K562 (cell line): ENCODE data around the gene LRGUK. TPM values are rescaled to one million over a fixed set of nuclear protein-coding genes. Genes with fewer than 3 reads are reported as not detected.

Source experiments
- ATAC-seq: fragments of 200-7000 bp; cut with Tn5 transposase; 3 replicates; pipeline ENCODE4 v1.9.1; 2020; ENCODE audit warnings: moderate library complexity
- BruUV-seq: library from RNA; stranded (reverse); fragments of 400-500 nt; replicated peaks from 2 replicates; lab custom pipeline; 2021; lab: Mats Ljungman, UMichigan
- CTCF ChIA-PET: fragments of 300-600 bp; formaldehyde crosslinking; extraction: SDS; loops from one replicate; lab custom pipeline; 2021; ENCODE audit warnings: low intra/inter-chr PET ratio; lab: Yijun Ruan, JAX
- POLR2A ChIA-PET: fragments of 300-600, 350-650 bp; sonication (Branson Sonifier 250); formaldehyde crosslinking; extraction: SDS; loops from one replicate; lab custom pipeline; 2021; ENCODE audit warnings: antibody characterized with exemption, inconsistent platforms; lab: Yijun Ruan, JAX
- DNase-seq, 4 experiments: peaks; one replicate each; pipeline versions ENCODE4 v3.0.0 to v3.0.0-alpha.2; 2011 to 2018; ENCODE audit warnings: low spot score in 3 of 4, mixed read lengths in 3 of 4; ENCODE audit errors: extremely low read depth in 1 of 4
- FAIRE-seq: peaks from 2 replicates; lab custom pipeline; 2011; peaks lifted over from hg19 to GRCh38; lab: Jason Lieb, UNC
- H2AFZ ChIP-seq: 2 replicates; pipeline ENCODE4 v1.6.0; 2011; ENCODE audit warnings: low read depth, low read length, control low read depth, inconsistent platforms
- H3K27ac ChIP-seq: fragments of 200-600 bp; 3 replicates; pipeline ENCODE4 v1.8.0; 2011; ENCODE audit warnings: low read depth, mild to moderate bottlenecking, control low read depth, inconsistent platforms, low read length, moderate library complexity, mixed read lengths; ENCODE audit errors: extremely low read depth
- H3K27me3 ChIP-seq, 2 experiments: fragments of 300-600 bp in 1 of 2; 2 replicates in 1 of 2; 3 replicates in 1 of 2; pipeline versions ENCODE4 v1.6.0 to v1.8.0; 2011; ENCODE audit warnings: inconsistent platforms in 2 of 2, low read length in 2 of 2, mild to moderate bottlenecking in 1 of 2, mixed read lengths in 1 of 2, moderate library complexity in 1 of 2; ENCODE audit not compliant: control insufficient read depth in 2 of 2, insufficient read depth in 2 of 2
- H3K36me3 ChIP-seq: fragments of 300-600 bp; 3 replicates; pipeline ENCODE4 v1.8.0; 2011; ENCODE audit warnings: mild to moderate bottlenecking, low read length, inconsistent platforms; ENCODE audit not compliant: control insufficient read depth, insufficient read depth
- H3K4me1 ChIP-seq, 2 experiments: fragments of 200-600 bp in 1 of 2; replicated peaks in 1 of 2; 2 replicates in 1 of 2; 3 replicates in 1 of 2; pipeline versions ENCODE4 v1.5.1 to v1.8.0; 2011; ENCODE audit warnings: inconsistent platforms in 2 of 2, low read length in 2 of 2, mild to moderate bottlenecking in 1 of 2, mixed read lengths in 1 of 2, moderate library complexity in 1 of 2; ENCODE audit not compliant: control insufficient read depth in 2 of 2, insufficient read depth in 2 of 2
- H3K4me2 ChIP-seq: 2 replicates; pipeline ENCODE4 v1.6.1; 2011; ENCODE audit warnings: low read length, control low read depth, inconsistent platforms, mixed read lengths; ENCODE audit not compliant: insufficient read depth
- H3K4me3 ChIP-seq: fragments of 200-600 bp; sonication (generic), shearing (Covaris generic); 2 replicates; pipeline ENCODE4 v1.5.1; 2016; ENCODE audit warnings: control low read depth, inconsistent platforms
- H3K79me2 ChIP-seq: fragments of 200-600 bp; 3 replicates; pipeline ENCODE4 v1.8.0; 2011; ENCODE audit warnings: low read length, inconsistent platforms; ENCODE audit not compliant: control insufficient read depth, insufficient read depth
- H3K9ac ChIP-seq, 2 experiments: 2 replicates each; pipeline versions ENCODE4 v1.6.0 to v1.6.1; 2011; ENCODE audit warnings: low read depth in 2 of 2, low read length in 2 of 2, control low read depth in 1 of 2, inconsistent platforms in 1 of 2, mild to moderate bottlenecking in 1 of 2, mixed read lengths in 1 of 2; ENCODE audit not compliant: insufficient read depth in 1 of 2
- H3K9me1 ChIP-seq: one replicate; pipeline ENCODE4 v1.6.0; 2011; ENCODE audit warnings: inconsistent platforms, mild to moderate bottlenecking, low read length, moderate library complexity; ENCODE audit not compliant: control insufficient read depth, insufficient read depth
- H3K9me3 ChIP-seq: replicated peaks from 2 replicates; pipeline ENCODE4 v1.5.1; 2011; ENCODE audit warnings: low read depth, low read length, inconsistent platforms; ENCODE audit not compliant: control insufficient read depth, insufficient read depth
- H4K20me1 ChIP-seq: replicated peaks from 2 replicates; pipeline ENCODE4 v1.6.1; 2011; ENCODE audit warnings: low read length, inconsistent platforms, mixed read lengths; ENCODE audit not compliant: control insufficient read depth, insufficient read depth
- ETV6 ChIP-seq, 3 experiments: fragments of 150-350 bp in 1 of 3; sonication (generic) in 1 of 3; formaldehyde crosslinking in 1 of 3; IDR thresholded peaks; 2 replicates each; pipeline versions ENCODE4 v1.6.1 to v1.8.0; 2014 to 2022; ENCODE audit warnings: borderline replicate concordance in 2 of 3, low read depth in 2 of 3, antibody characterized with exemption in 1 of 3, low read length in 1 of 3, mild to moderate bottlenecking in 1 of 3, missing genetic modification reagents in 1 of 3
- EZH2 ChIP-seq: IDR thresholded peaks from 2 replicates; pipeline ENCODE4 v1.6.1; 2012; ENCODE audit warnings: low read depth, mild to moderate bottlenecking, inconsistent platforms, low read length, borderline replicate concordance
- HDAC3 ChIP-seq: fragments of 450-650 bp; IDR thresholded peaks from 2 replicates; pipeline ENCODE4 v1.6.1; 2018; ENCODE audit warnings: borderline replicate concordance, mild to moderate bottlenecking, moderate library complexity; ENCODE audit not compliant: partially characterized antibody
- KLF13 ChIP-seq: fragments of 450-650 bp; IDR thresholded peaks from 2 replicates; pipeline ENCODE4 v1.6.1; 2016; ENCODE audit warnings: missing genetic modification characterization, low read depth, mild to moderate bottlenecking, missing compliant biosample characterization, moderate library complexity, borderline replicate concordance
- LCOR ChIP-seq: sonication (generic); formaldehyde crosslinking; IDR thresholded peaks from 2 replicates; pipeline ENCODE4 v1.8.0; 2022; ENCODE audit warnings: mild to moderate bottlenecking, missing genetic modification reagents
- PHF21A ChIP-seq: fragments of 450-650 bp; IDR thresholded peaks from 2 replicates; pipeline ENCODE4 v1.6.1; 2017; ENCODE audit warnings: low read depth, borderline replicate concordance
- PML ChIP-seq: IDR thresholded peaks from 2 replicates; pipeline ENCODE4 v1.6.1; 2012; ENCODE audit warnings: low read length, inconsistent platforms
- POLR3A ChIP-seq: IDR thresholded peaks from 2 replicates; pipeline ENCODE4 v1.6.1; 2011; ENCODE audit warnings: borderline replicate concordance, mild to moderate bottlenecking, moderate library complexity; ENCODE audit not compliant: insufficient read length, insufficient read depth; ENCODE audit errors: extremely low read depth
- TBL1XR1 ChIP-seq, 2 experiments: IDR thresholded peaks; 2 replicates each; pipeline ENCODE4 v1.6.1; 2012; ENCODE audit warnings: improper control_type of control experiment in 2 of 2, low read length in 2 of 2, mild to moderate bottlenecking in 1 of 2
- TRIM24 ChIP-seq, 2 experiments: fragments of 450-650 bp; IDR thresholded peaks; 2 replicates each; pipeline ENCODE4 v1.6.1; 2016
- ZNF140 ChIP-seq: fragments of 250-450 bp; sonication (Bioruptor Pico); IDR thresholded peaks from 2 replicates; pipeline ENCODE4 v1.8.0; 2021; ENCODE audit warnings: moderate library complexity, mild to moderate bottlenecking, inconsistent platforms
- ZNF174 ChIP-seq: fragments of 250-450 bp; sonication (Bioruptor Pico); IDR thresholded peaks from 2 replicates; pipeline ENCODE4 v1.4.0; 2020; ENCODE audit warnings: mild to moderate bottlenecking
- WGBS: fragments of 100-300 bp; shearing (Covaris generic); methylation state at CpG from one replicate; pipeline ENCODE4 v1.1.6; 2016; ENCODE audit warnings: low coverage, mixed read lengths; ENCODE audit not compliant: insufficient coverage; ENCODE audit errors: missing lambda C conversion rate; 5-methylcytosine and 5-hydroxymethylcytosine counted together
- in situ Hi-C: fragments of 300-500 bp; cut with MboI; formaldehyde crosslinking; loops from 4 replicates; pipeline ENCODE4 v1.15.0; 2018; ENCODE audit warnings: inconsistent platforms, mixed read lengths
- intact Hi-C: fragments of 100-400 bp; cut with micrococcal nuclease; formaldehyde crosslinking; loops from 2 replicates; pipeline ENCODE4 v1.14.2; 2022
- polyA plus RNA-seq, 8 experiments: library from polyadenylated mRNA; depleted of rRNA in 4 of 8; stranded (reverse) in 5 of 8; unstranded in 3 of 8; fragments of >200 nt; fragmentation: Nextera tagmentation in 2 of 8; fragmentation: Illumina TruSeq in 1 of 8; extraction: Ambion mirVana in 2 of 8; extraction: Trizol in 1 of 8; gene quantifications; 2 replicates each; pipeline versions ENCODE4 v1.2.1 to v1.2.3, GENCODE V29; 2011 to 2014; ENCODE audit warnings: inconsistent platforms in 1 of 8, missing spikeins in 1 of 8
- total RNA-seq, 7 experiments: library from RNA; depleted of rRNA in 6 of 7; stranded (reverse); fragments of >200 nt in 6 of 7; fragmentation: Illumina TruSeq in 2 of 7; extraction: Trizol in 2 of 7; gene quantifications; 2 replicates each; pipeline versions ENCODE4 v1.2.1 to v1.2.3, GENCODE V29; 2011 to 2021; ENCODE audit warnings: low replicate concordance in 1 of 7
- TF ChIP-seq, protein P1 (sequence below): fragments of 450-650 bp; IDR thresholded peaks from 2 replicates; pipeline ENCODE4 v1.6.1; 2016

LRGUK gene
- total and polyA plus RNA-seq, 9 of the 15 experiments (the other 6 are each of a cell fraction or from before 2014, with no cell fraction given) = 0.04 to 0.33 (median 0.18) TPM

GRCh38 chr7:134176037-134176350 is 48.9 kb downstream of the LRGUK start:
- no peaks in the 10 kb centered on the region for H3K79me2 ChIP-seq
- TF ChIP-seq TBL1XR1 (IDR thresholded peaks at IDR 0.05; ENCODE audit: low read length in 2 of 2) = no peak
- TF ChIP-seq PML = no peak
- TF ChIP-seq HDAC3 = no peak
- TF ChIP-seq, protein P1, sequence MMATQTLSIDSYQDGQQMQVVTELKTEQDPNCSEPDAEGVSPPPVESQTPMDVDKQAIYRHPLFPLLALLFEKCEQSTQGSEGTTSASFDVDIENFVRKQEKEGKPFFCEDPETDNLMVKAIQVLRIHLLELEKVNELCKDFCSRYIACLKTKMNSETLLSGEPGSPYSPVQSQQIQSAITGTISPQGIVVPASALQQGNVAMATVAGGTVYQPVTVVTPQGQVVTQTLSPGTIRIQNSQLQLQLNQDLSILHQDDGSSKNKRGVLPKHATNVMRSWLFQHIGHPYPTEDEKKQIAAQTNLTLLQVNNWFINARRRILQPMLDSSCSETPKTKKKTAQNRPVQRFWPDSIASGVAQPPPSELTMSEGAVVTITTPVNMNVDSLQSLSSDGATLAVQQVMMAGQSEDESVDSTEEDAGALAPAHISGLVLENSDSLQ = no peak
- no peak for TF ChIP-seq ZNF174
- no peak for TF ChIP-seq EZH2
- TF ChIP-seq ZNF140 (CRISPR knock-in tag) = no peak
- TF ChIP-seq KLF13 = no peak
- TF ChIP-seq ETV6 (IDR thresholded peaks at IDR 0.05; ENCODE audit: borderline replicate concordance in 1 of 2, low read depth in 2 of 2, low read length in 1 of 2) = no peak
- TF ChIP-seq ETV6 (CRISPR knock-in tag; IDR thresholded peaks at IDR 0.05; ENCODE audit: borderline replicate concordance) = no peak
- no peak for TF ChIP-seq LCOR
- TF ChIP-seq TRIM24 (IDR thresholded peaks at IDR 0.05) = no peak
- no peak for TF ChIP-seq PHF21A
- TF ChIP-seq POLR3A = no peak
- TF ChIP-seq, all 486 proteins: peak for 0
- CTCF ChIA-PET = no interaction called here
- H3K9me3 ChIP-seq = no peaks in the 10 kb centered on the region
- intact Hi-C loops (no loop called here), in situ Hi-C loops (no loop called here)
- ATAC-seq = no peak
- no peaks in the 10 kb centered on the region for H4K20me1 ChIP-seq
- H2AFZ ChIP-seq = no peak overlapping the region
- H3K4me1 ChIP-seq = peaks cover 0 to 14% of the 10 kb centered on the region in 2 experiments; a peak in 3 of 5 replicates
- no peak overlapping the region for H3K4me2 ChIP-seq
- WGBS = 67% methylated on average over 4 of the region's 4 CpGs
- no peaks in the 10 kb centered on the region for H3K9me1 ChIP-seq
- no peak overlapping the region for H3K27ac ChIP-seq
- H3K4me3 ChIP-seq = no peak overlapping the region
- POLR2A ChIA-PET = no interaction called here
- no peak for DNase-seq
- H3K9ac ChIP-seq = no peak overlapping the region
- H3K36me3 ChIP-seq = no peaks in the 10 kb centered on the region
- BruUV-seq = no TSS peak
- FAIRE-seq = no peak
- H3K27me3 ChIP-seq = no peaks in the 10 kb centered on the region
